ENCODE data around the gene SPAG16.

Gene SPAG16

GRCh38 chr2:213238753-213239495 lies 45.3 kb upstream of the SPAG16 start:
- no peak for DNase-seq
- Histone ChIP-seq H3K18ac (ENCODE audit: low read length) (no peak overlapping the region), H4K8ac (ENCODE audit: low read depth, low read length) (no peak overlapping the region), H2AK5ac (ENCODE audit: low read length) (no peak overlapping the region), H3K4me1 (ENCODE audit: control insufficient read depth, low read depth, low read length) (no peaks in the 10 kb centered on the region), H4K5ac (ENCODE audit: low read length) (no peak overlapping the region), H3K56ac (ENCODE audit: low read length) (no peak overlapping the region), H3K36me3 (ENCODE audit: control insufficient read depth, insufficient read depth, low read length) (no peaks in the 10 kb centered on the region), H3K23ac (ENCODE audit: low read length) (no peak overlapping the region), H3K79me1 (ENCODE audit: low read length) (no peaks in the 10 kb centered on the region), H3K79me2 (ENCODE audit: control insufficient read depth, insufficient read depth, low read length) (no peaks in the 10 kb centered on the region), H3K4me2 (ENCODE audit: low read length) (no peak overlapping the region), H2BK15ac (replicated peaks; ENCODE audit: low read depth) (no peak overlapping the region), H3K27ac (ENCODE audit: low read depth, low read length) (no peak overlapping the region), H3K4me3 (ENCODE audit: low read length) (no peak overlapping the region), H3K9ac (ENCODE audit: low read length) (no peak overlapping the region), H3K27me3 (ENCODE audit: insufficient read depth, low read length, poor library complexity) (no peaks in the 10 kb centered on the region), H2BK5ac (ENCODE audit: low read length) (no peak overlapping the region), H2BK120ac (ENCODE audit: low read depth, low read length) (no peak overlapping the region), H3K4ac (ENCODE audit: low read depth, low read length) (no peak overlapping the region)
- WGBS (ENCODE audit: extremely low coverage, insufficient coverage, low lambda C conversion rate): no CpG with 5 or more reads among the region's 3 CpGs

GRCh38 chr2:213241817-213242216 lies 42.4 kb upstream of the SPAG16 start:
- Histone ChIP-seq H3K4me3 (ENCODE audit: low read length) (no peak overlapping the region), H3K4ac (ENCODE audit: low read depth, low read length) (no peak overlapping the region), H3K27me3 (ENCODE audit: insufficient read depth, low read length, poor library complexity) (no peaks in the 10 kb centered on the region), H4K5ac (ENCODE audit: low read length) (no peak overlapping the region), H3K23ac (ENCODE audit: low read length) (no peak overlapping the region), H3K79me1 (ENCODE audit: low read length) (no peaks in the 10 kb centered on the region), H2AK5ac (ENCODE audit: low read length) (no peak overlapping the region), H4K8ac (ENCODE audit: low read depth, low read length) (no peak overlapping the region), H3K56ac (ENCODE audit: low read length) (no peak overlapping the region), H3K4me1 (ENCODE audit: control insufficient read depth, low read depth, low read length) (no peaks in the 10 kb centered on the region), H3K9ac (ENCODE audit: low read length) (no peak overlapping the region), H3K4me2 (ENCODE audit: low read length) (no peak overlapping the region), H2BK15ac (replicated peaks; ENCODE audit: low read depth) (no peak overlapping the region), H3K27ac (ENCODE audit: low read depth, low read length) (no peak overlapping the region), H2BK5ac (ENCODE audit: low read length) (no peak overlapping the region), H3K18ac (ENCODE audit: low read length) (no peak overlapping the region), H3K79me2 (ENCODE audit: control insufficient read depth, insufficient read depth, low read length) (no peaks in the 10 kb centered on the region), H3K36me3 (ENCODE audit: control insufficient read depth, insufficient read depth, low read length) (no peaks in the 10 kb centered on the region), H2BK120ac (ENCODE audit: low read depth, low read length) (no peak overlapping the region)
- DNase-seq: no peak
- WGBS (ENCODE audit: extremely low coverage, insufficient coverage, low lambda C conversion rate): no CpG with 5 or more reads among the region's 6 CpGs

- Histone ChIP-seq H3K4me3 (ENCODE audit: low read length) (no peak overlapping the region), H3K18ac (ENCODE audit: low read length) (no peak overlapping the region), H3K4me1 (ENCODE audit: control insufficient read depth, low read depth, low read length) (no peaks in the 10 kb centered on the region), H3K79me1 (ENCODE audit: low read length) (no peaks in the 10 kb centered on the region), H3K56ac (ENCODE audit: low read length) (no peak overlapping the region), H2BK120ac (ENCODE audit: low read depth, low read length) (no peak overlapping the region), H3K27me3 (ENCODE audit: insufficient read depth, low read length, poor library complexity) (no peaks in the 10 kb centered on the region), H3K79me2 (ENCODE audit: control insufficient read depth, insufficient read depth, low read length) (no peaks in the 10 kb centered on the region), H3K27ac (ENCODE audit: low read depth, low read length) (no peak overlapping the region), H4K8ac (ENCODE audit: low read depth, low read length) (no peak overlapping the region), H2BK5ac (ENCODE audit: low read length) (no peak overlapping the region), H3K36me3 (ENCODE audit: control insufficient read depth, insufficient read depth, low read length) (no peaks in the 10 kb centered on the region), H3K23ac (ENCODE audit: low read length) (no peak overlapping the region), H3K9ac (ENCODE audit: low read length) (no peak overlapping the region), H4K5ac (ENCODE audit: low read length) (no peak overlapping the region), H3K4me2 (ENCODE audit: low read length) (no peak overlapping the region), H3K4ac (ENCODE audit: low read depth, low read length) (no peak overlapping the region), H2AK5ac (ENCODE audit: low read length) (no peak overlapping the region), H2BK15ac (replicated peaks; ENCODE audit: low read depth) (no peak overlapping the region)
- DNase-seq: no peak
- no CpG with 5 or more reads among the region's 1 CpG for whole genome bisulfite sequencing (ENCODE audit: extremely low coverage, insufficient coverage, low lambda C conversion rate)
Measured at GRCh38 chr2:213242653-213243052, 41.6 kb upstream of the SPAG16 start.

GRCh38 chr2:213243189-213244044 lies 40.8 kb upstream of the SPAG16 start:
- H3K79me1 ChIP-seq (ENCODE audit: low read length): no peaks in the 10 kb centered on the region
- no peaks in the 10 kb centered on the region for H3K27me3 ChIP-seq (ENCODE audit: insufficient read depth, low read length, poor library complexity)
- no peak overlapping the region for H3K4me3 ChIP-seq (ENCODE audit: low read length)
- no peak overlapping the region for H3K9ac ChIP-seq (ENCODE audit: low read length)
- no peaks in the 10 kb centered on the region for H3K79me2 ChIP-seq (ENCODE audit: control insufficient read depth, insufficient read depth, low read length)
- no peaks in the 10 kb centered on the region for H3K4me1 ChIP-seq (ENCODE audit: control insufficient read depth, low read depth, low read length)
- H3K4me2 ChIP-seq (ENCODE audit: low read length): no peak overlapping the region
- DNase-seq: no peak
- no peak overlapping the region for H2AK5ac ChIP-seq (ENCODE audit: low read length)
- H4K5ac ChIP-seq (ENCODE audit: low read length): no peak overlapping the region
- no peak overlapping the region for H2BK5ac ChIP-seq (ENCODE audit: low read length)
- WGBS (ENCODE audit: extremely low coverage, insufficient coverage, low lambda C conversion rate): no CpG with 5 or more reads among the region's 6 CpGs
- H3K36me3 ChIP-seq (ENCODE audit: control insufficient read depth, insufficient read depth, low read length): no peaks in the 10 kb centered on the region
- H3K27ac ChIP-seq (ENCODE audit: low read depth, low read length): no peak overlapping the region
- H3K18ac ChIP-seq (ENCODE audit: low read length): no peak overlapping the region
- no peak overlapping the region for H3K56ac ChIP-seq (ENCODE audit: low read length)
- no peak overlapping the region for H4K8ac ChIP-seq (ENCODE audit: low read depth, low read length)
- H2BK15ac ChIP-seq (replicated peaks; ENCODE audit: low read depth): no peak overlapping the region
- no peak overlapping the region for H3K23ac ChIP-seq (ENCODE audit: low read length)
- no peak overlapping the region for H2BK120ac ChIP-seq (ENCODE audit: low read depth, low read length)
- no peak overlapping the region for H3K4ac ChIP-seq (ENCODE audit: low read depth, low read length)

GRCh38 chr2:213246497-213247281 lies 37.6 kb upstream of the SPAG16 start:
- WGBS (ENCODE audit: extremely low coverage, insufficient coverage, low lambda C conversion rate): no CpG with 5 or more reads among the region's 4 CpGs
- no peak overlapping the region for H3K9ac ChIP-seq (ENCODE audit: low read length)
- H3K23ac ChIP-seq (ENCODE audit: low read length): no peak overlapping the region
- no peaks in the 10 kb centered on the region for H3K4me1 ChIP-seq (ENCODE audit: control insufficient read depth, low read depth, low read length)
- H3K36me3 ChIP-seq (ENCODE audit: control insufficient read depth, insufficient read depth, low read length): no peaks in the 10 kb centered on the region
- no peak overlapping the region for H3K4ac ChIP-seq (ENCODE audit: low read depth, low read length)
- no peak overlapping the region for H2BK120ac ChIP-seq (ENCODE audit: low read depth, low read length)
- no peaks in the 10 kb centered on the region for H3K79me2 ChIP-seq (ENCODE audit: control insufficient read depth, insufficient read depth, low read length)
- H3K18ac ChIP-seq (ENCODE audit: low read length): no peak overlapping the region
- no peaks in the 10 kb centered on the region for H3K27me3 ChIP-seq (ENCODE audit: insufficient read depth, low read length, poor library complexity)
- H3K4me2 ChIP-seq (ENCODE audit: low read length): no peak overlapping the region
- no peak overlapping the region for H4K5ac ChIP-seq (ENCODE audit: low read length)
- H3K4me3 ChIP-seq (ENCODE audit: low read length): no peak overlapping the region
- no peak overlapping the region for H3K56ac ChIP-seq (ENCODE audit: low read length)
- peak; percentile 40 for DNase-seq
- no peak overlapping the region for H2AK5ac ChIP-seq (ENCODE audit: low read length)
- no peak overlapping the region for H2BK15ac ChIP-seq (replicated peaks; ENCODE audit: low read depth)
- H3K79me1 ChIP-seq (ENCODE audit: low read length): no peaks in the 10 kb centered on the region
- H3K27ac ChIP-seq (ENCODE audit: low read depth, low read length): no peak overlapping the region
- no peak overlapping the region for H4K8ac ChIP-seq (ENCODE audit: low read depth, low read length)
- H2BK5ac ChIP-seq (ENCODE audit: low read length): no peak overlapping the region
